ENCODE data around the gene EXOSC9. TPM values are rescaled to one million over a fixed set of nuclear protein-coding genes. Genes with fewer than 3 reads are reported as not detected.

Gene EXOSC9
- total and polyA plus RNA-seq, 2 of the 8 experiments (the other 6 are each of a cell fraction or from before 2014, with no cell fraction given), result 33.2 to 54.9 TPM

DNA sequence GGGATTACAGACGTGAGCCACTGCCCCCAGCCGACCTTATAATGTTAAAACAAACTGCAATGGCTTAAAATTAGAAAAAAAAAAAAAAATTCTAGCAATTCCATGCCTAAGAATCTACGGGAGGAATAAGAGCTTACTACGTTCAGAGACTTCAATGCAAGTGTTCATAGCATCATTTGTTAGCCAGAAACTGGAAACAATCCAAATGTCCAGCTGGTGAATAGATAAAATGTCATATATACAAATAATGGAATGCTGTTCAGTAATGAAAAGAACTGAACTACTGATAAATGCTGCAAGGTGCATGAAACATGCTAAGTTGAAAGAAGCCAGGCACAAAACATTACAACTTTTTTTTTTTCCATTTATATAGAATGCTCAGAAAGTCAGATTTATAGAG, 5.3 kb downstream of the EXOSC9 start:
- no peak overlapping the region for H3K4me3 ChIP-seq (ENCODE audit: extremely low read depth in 1 of 4, insufficient read depth in 2 of 4, low read depth in 3 of 4, low read length in 4 of 4)
- no peak overlapping the region for H3K4ac ChIP-seq (replicated peaks; ENCODE audit: insufficient read length, low read depth, low read length)
- H3K23ac ChIP-seq (ENCODE audit: insufficient read length), result no peak overlapping the region
- H3K27ac ChIP-seq (ENCODE audit: low read depth, low read length), result no peak overlapping the region
- H3K27me3 ChIP-seq (replicated peaks in 1 of 4; ENCODE audit: control insufficient read depth in 3 of 4, extremely low read depth in 1 of 4, insufficient read depth in 3 of 4, low read length in 3 of 4), result no peaks in the 10 kb centered on the region
- FAIRE-seq (no peak), DNase-seq (ENCODE audit: low read depth in 1 of 2, low spot score in 2 of 2) (no peak)
- ChIA-PET POLR2A (ENCODE audit: partially characterized antibody) (interaction anchor here (0.7 to 14.8 kb wide), 4 partner anchors 10 to 135 kb away, joined by 3 to 246 read pairs (median 10); partner anchors contain the start of gene CCNA2), CTCF (ENCODE audit: partially characterized antibody) (interaction anchor here (0.7 kb wide), 1 partner anchor 98 kb away, joined by 3 read pairs; no protein-coding TSS in a partner anchor)
- no peak overlapping the region for H4K91ac ChIP-seq (replicated peaks; ENCODE audit: insufficient read length, low read length)
- H3K9me3 ChIP-seq (ENCODE audit: insufficient read depth in 2 of 2, low read depth in 1 of 2, low read length in 1 of 2), result no peaks in the 10 kb centered on the region
- peaks cover 21 to 81% (median 60%) of the 10 kb centered on the region in 4 experiments for H3K36me3 ChIP-seq (ENCODE audit: control insufficient read depth in 2 of 4, insufficient read depth in 4 of 4, low read length in 3 of 4)
- 96% methylated on average over 4 of the region's 4 CpGs; no CpG with 5 or more reads in 1 of the 2 experiments for WGBS, 2 experiments (ENCODE audit: extremely low coverage in 1 of 2, insufficient coverage in 1 of 2, insufficient read length in 1 of 2, insufficient replicate concordance in 2 of 2, low coverage in 1 of 2, low lambda C conversion rate in 2 of 2, missing lambda C conversion rate in 1 of 2)
- no peaks in the 10 kb centered on the region for H3K79me1 ChIP-seq (ENCODE audit: low read depth, low read length)
- H2BK120ac ChIP-seq (replicated peaks; ENCODE audit: low read depth, low read length), result no peak overlapping the region
- H2BK15ac ChIP-seq (ENCODE audit: low read length), result no peak overlapping the region
- H3K4me1 ChIP-seq (replicated peaks in 1 of 4; ENCODE audit: control insufficient read depth in 3 of 4, insufficient read depth in 4 of 4, low read length in 3 of 4), result no peaks in the 10 kb centered on the region; a peak in 2 of 7 replicates
- H3K4me2 ChIP-seq (ENCODE audit: insufficient read depth in 1 of 2, low read depth in 2 of 2, low read length in 2 of 2), result no peak overlapping the region
- H3K14ac ChIP-seq (ENCODE audit: insufficient read length), result no peak overlapping the region
- no peak overlapping the region for H2BK5ac ChIP-seq (ENCODE audit: low read depth, low read length)
- no peak overlapping the region for H2BK20ac ChIP-seq (ENCODE audit: low read length)
- no peak overlapping the region for H4K5ac ChIP-seq (ENCODE audit: insufficient read length, low read depth, low read length)
- H3K79me2 ChIP-seq (ENCODE audit: control insufficient read depth in 1 of 2, insufficient read depth in 2 of 2, low read length in 2 of 2), result peaks cover 1 to 20% of the 10 kb centered on the region in 2 experiments; a peak in 2 of 4 replicates
- no peak overlapping the region for H2AFZ ChIP-seq (ENCODE audit: low read length)
- H4K8ac ChIP-seq (ENCODE audit: extremely low read depth, insufficient read depth, low read length), result no peak overlapping the region
- TF ChIP-seq TBP (IDR thresholded peaks at IDR 0.05; ENCODE audit: low read depth, low read length), result no peak
- TF ChIP-seq TAF7 (optimal IDR thresholded peaks at IDR 0.05; ENCODE audit: borderline replicate concordance, low read depth, low read length), result no peak
- no peak for TF ChIP-seq SRF (IDR thresholded peaks at IDR 0.05; ENCODE audit: low read depth, low read length)
- no peak for TF ChIP-seq TCF12 (IDR thresholded peaks at IDR 0.05; ENCODE audit: low read depth, low read length)
- TF ChIP-seq TAF1 (IDR thresholded peaks at IDR 0.05; ENCODE audit: low read depth, low read length), result no peak
- TF ChIP-seq SIRT6 (IDR thresholded peaks at IDR 0.05; ENCODE audit: low read length), result no peak
- no peak for TF ChIP-seq RFX5 (IDR thresholded peaks at IDR 0.05; ENCODE audit: borderline replicate concordance, low read depth, low read length)
- no peak for TF ChIP-seq CREB1 (IDR thresholded peaks at IDR 0.05)
- TF ChIP-seq, protein P1, sequence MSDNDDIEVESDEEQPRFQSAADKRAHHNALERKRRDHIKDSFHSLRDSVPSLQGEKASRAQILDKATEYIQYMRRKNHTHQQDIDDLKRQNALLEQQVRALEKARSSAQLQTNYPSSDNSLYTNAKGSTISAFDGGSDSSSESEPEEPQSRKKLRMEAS (IDR thresholded peaks at IDR 0.05), result no peak
- TF ChIP-seq ZNF274 (IDR thresholded peaks at IDR 0.05; ENCODE audit: borderline replicate concordance, extremely low read depth, low read length), result no peak
- peaks cover 0 to 2% of the 10 kb centered on the region in 2 experiments for H4K20me1 ChIP-seq (replicated peaks in 1 of 2; ENCODE audit: control insufficient read depth in 1 of 2, insufficient read depth in 2 of 2, low read length in 2 of 2)
- no peak overlapping the region for H3K18ac ChIP-seq (ENCODE audit: extremely low read depth, low read length)
- no peak overlapping the region for H3K56ac ChIP-seq (replicated peaks; ENCODE audit: insufficient read length, low read depth, low read length)
- H2AK5ac ChIP-seq (ENCODE audit: low read depth, low read length), result no peak overlapping the region
- no peaks in the 10 kb centered on the region for H3K23me2 ChIP-seq (ENCODE audit: low read depth, low read length)
- H2BK12ac ChIP-seq (ENCODE audit: low read depth, low read length), result no peak overlapping the region
- no peak overlapping the region for H3K9ac ChIP-seq (replicated peaks in 1 of 4; ENCODE audit: extremely low read depth in 1 of 4, low read depth in 3 of 4, low read length in 3 of 4)

All from H1 (cell line).